ENCODE measurements around the gene RAX.
"Not testable (repeated sequence)": the region's sequence is repeated elsewhere in the genome, so short reads cannot be mapped to it uniquely, and the experiment has no call there.

The RAX gene

DNA sequence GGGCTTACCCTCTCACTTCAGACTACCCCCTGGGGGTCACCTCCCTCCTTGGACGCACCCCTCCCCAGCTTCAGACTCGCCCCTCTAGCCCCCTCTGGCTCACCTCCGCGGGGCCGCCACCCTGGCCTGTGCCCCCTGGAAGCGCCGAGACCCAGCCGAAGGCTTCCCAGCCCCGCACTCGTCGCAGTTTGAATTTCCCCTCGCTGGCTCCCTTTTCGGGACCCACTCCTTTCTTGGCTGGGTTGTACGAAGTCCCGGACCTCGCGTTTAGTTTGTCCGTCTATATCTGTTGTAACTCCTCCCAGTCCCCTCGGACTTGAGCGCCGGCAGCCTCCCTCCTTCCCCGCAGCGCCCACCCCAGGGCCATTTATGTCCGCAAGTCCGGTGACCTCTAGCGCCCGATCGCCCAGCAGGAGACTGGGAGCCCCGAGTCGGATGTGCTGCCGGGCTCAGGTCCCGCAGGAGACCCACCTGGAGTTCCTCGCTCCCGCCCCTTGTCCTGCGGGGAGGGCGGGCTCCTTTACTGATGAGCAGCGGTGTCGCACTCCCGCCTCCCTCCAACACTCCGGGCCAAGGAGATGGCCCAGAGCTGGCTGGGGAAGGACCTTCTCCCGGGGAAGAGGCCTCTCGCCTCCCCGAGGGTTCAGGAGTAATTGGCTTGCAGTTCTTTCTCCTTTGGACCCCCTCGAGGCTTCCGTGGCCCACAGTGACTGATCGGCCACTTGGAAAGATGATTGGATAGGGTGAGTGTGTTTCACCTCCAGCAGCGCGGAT lies 692 bp upstream of the RAX start:
- no peak for DNase-seq (ENCODE audit: low read depth in 2 of 2, low spot score in 1 of 2)

DNA sequence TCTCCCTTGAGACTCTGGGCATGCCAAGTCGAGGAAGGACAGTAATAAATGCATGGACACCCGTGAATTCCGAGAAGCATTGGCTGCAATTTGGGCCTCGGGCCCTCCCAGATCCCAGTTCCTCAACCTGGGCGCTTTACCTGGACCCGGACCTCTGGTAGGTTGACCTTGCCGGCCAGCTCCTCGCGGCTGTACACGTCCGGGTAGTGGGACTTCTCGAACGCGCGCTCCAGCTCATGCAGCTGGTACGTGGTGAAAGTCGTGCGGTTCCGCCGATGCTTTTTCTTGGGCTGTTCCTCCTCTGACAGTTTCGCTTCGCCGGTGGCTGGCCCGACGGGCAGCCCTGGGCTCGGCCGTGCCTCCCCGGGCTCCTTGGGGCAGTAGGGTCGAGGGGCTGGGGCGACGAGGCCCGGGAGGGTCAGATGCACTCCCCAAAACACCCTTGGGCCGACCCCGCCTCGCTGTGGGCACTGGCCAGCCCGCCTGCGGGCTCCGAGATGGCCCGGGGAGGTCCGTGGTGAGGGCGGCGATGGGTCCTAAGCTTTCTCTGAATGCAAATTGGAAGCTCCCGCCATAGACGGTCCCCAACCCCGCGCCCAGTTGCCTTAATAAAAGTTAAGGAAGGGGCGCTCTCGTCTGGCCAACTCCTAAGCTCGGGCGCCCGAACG lies 899 bp downstream of the RAX start:
- no peak for DNase-seq (ENCODE audit: low read depth in 2 of 2, low spot score in 1 of 2)

DNA sequence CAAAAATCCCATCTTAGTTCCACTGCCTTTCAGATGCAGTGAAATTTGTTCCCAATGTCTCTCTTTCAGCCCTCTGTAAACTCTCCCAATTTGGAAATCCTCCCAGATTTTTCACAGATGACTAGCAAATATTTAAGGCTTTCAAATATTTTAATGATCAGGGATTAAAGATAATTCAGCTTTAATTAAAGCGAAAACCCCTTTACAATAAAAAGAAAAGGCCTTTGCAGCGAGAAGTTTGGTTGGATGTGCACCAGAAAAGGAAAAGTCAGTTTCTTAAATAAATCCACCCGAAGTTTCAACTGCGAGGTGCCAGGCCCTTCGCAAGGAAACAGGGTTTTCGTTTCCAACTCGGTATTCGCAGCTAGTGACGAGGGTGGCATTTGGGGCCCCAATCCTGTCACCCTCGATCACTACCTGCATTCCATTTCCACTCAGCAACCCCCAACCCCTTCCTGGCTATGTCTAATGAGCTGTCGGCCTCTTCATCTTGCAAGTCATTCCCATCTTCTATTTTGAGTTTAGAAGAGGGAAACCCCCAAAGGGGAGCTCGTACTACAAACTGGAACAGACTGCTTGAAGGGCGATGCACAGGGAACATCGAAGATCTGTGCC lies 1.5 kb downstream of the RAX start:
- DNase-seq (ENCODE audit: low read depth in 2 of 2, low spot score in 1 of 2), result no peak

DNA sequence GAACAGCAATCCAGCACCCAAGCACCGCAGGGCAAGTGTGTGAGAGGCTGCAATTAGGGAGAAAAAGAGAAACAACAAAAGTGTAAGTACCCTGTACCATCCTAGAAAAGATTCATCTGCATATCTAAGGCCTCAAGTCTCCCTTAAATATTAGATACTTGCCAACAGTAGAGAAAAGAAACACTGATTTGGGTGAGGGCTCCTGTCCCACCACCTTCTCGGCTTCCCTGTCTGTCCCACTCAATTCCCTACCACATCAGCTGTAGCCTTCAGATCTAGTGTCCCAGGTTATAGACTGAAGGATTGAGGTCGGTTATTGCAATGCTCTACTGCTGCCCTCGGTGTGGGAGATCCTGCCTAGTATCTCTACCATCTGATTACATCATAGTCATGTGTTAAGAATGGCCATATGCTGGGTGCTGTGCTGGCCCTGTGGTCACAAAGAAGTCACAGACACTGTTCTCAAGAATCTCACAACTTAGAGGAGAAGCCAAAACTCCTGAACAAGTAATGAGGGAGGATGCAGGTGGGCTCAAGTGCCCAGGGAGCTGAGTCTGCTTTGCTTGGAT lies 2.5 kb downstream of the RAX start:
- DNase-seq (ENCODE audit: low read depth in 2 of 2, low spot score in 1 of 2), result no peak

DNA sequence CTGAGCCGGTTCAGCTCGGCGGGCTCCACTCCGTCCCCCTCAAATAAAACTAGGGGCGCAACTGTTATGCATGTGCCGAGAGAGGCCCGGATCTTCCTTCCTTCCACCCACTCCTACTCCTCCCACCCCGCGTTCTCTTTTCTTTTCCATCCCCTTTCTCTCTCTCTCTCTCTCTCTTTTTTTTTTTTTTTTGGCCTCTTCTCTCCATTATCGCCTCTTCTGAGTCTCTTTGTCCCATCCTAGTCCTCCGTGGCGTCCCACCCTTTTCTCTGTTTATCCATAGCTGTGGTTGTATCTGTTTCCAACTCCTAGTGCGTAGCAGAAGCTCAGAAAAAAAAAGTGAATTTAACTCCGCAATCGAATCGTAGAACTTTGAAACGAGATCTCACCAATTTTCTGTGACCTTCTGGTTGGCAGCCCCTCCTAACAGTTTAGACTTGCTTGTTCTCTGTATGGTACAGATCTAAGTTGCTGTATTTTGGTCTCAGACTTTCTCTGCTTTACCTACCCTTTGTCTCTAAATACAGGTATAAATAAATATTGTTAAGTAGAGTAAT lies 3.6 kb downstream of the RAX start:
- DNase-seq (ENCODE audit: low read depth in 2 of 2, low spot score in 1 of 2), result no peak

DNA sequence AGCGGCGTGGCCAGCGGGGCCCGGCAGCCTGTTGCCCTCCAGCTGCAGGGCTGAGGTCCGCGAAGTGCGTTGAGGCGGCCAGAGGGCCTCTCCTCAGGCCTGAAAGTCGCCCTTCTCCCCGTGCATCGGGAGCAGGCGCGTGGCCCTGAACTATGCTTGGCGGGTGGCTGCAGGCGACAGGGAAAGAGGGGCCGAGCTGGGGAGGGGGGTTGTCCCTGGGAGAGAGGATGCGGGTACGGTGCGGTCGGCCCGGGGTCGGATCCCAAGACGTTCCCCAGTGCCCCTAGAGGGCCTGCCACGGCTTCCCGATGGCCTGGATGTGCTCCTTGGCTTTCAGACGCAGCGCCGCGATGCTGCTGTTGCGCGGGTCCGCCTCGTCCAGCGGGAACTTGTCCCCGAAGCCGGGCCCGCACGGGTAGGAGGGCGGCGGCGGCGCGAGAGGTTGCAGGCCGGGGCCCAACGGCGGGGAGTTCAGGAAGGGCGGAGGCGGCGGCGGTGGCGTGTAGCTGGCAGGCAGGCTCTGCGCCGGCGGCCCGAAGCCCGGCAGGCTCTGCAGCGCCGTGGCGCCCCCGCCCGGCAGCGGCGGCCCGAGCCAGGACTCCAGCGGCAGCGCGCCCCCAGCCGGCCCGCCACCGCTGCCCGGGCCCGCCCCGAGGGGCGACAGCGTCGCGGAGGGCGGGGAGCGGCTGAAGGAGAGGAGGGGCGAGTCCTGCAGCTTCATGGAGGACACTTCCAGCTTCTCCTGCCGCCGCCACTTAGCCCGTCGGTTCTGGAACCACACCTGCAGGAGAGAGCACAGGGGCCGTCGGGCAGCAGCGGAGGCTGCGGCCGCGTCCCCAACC lies 4.3 kb downstream of the RAX start:
- no peak for DNase-seq (ENCODE audit: low read depth in 2 of 2, low spot score in 1 of 2)

DNA sequence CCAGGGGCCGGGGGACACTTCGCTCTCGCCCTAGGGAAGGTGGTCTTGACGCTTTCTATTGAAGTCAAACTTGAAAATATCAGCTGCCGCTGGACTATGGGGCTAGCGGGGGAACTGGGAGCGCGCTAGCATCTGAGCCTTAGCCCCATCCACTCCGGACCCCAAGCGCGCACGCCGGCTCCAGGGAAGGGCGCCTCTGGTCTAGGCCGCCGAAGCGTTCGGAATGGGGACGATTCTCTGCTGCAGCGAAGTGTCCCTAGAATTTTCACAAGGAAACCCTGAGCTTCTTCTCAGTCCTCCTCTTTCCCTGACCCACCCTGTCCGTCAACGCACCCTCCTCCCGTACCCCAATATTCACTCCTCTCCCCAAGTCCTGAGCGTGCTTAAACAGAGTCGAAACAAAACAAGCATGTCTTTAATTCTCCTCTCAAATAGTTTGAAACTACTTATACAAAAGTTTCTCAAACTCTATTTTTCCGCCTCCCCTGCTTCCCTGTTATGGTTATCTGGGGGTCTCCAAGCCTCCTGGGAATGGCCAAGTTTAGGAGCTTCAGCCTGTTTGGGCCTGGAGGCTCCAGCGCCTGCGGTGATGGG lies 5.0 kb downstream of the RAX start:
- DNase-seq (ENCODE audit: low read depth in 2 of 2, low spot score in 1 of 2), result no peak

DNA sequence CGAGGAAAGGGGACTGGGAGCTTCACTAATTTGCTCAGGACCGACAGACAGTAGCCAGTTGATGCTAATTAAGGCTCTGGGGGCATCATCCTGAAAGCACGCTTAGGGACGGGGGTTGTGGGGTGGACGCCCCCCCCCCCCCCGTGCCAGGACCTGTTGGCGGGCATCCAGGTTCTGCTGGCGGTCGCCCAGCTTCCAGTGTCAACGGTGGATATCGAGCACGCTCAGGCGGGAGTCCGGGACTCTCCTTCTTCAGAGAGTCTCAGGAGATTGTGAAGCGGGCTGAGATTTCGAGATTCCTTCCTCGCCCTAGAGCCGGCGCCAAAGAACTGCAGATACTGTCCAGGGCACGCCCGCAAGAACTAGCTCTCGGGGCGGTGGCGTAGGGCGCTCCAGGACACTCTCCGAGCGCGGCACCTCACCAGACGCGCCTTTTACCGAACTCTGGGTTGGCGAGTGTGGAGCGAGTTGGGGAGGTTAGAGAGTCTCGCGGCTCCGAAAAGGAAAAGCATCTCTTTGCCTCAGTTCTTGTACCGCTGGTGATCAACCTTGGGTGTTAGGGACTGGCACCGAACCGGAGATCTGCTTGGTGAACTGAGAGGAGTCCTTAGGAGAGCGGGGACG lies 5.6 kb downstream of the RAX start:
- DNase-seq (ENCODE audit: low read depth in 2 of 2, low spot score in 1 of 2), result no peak

DNA sequence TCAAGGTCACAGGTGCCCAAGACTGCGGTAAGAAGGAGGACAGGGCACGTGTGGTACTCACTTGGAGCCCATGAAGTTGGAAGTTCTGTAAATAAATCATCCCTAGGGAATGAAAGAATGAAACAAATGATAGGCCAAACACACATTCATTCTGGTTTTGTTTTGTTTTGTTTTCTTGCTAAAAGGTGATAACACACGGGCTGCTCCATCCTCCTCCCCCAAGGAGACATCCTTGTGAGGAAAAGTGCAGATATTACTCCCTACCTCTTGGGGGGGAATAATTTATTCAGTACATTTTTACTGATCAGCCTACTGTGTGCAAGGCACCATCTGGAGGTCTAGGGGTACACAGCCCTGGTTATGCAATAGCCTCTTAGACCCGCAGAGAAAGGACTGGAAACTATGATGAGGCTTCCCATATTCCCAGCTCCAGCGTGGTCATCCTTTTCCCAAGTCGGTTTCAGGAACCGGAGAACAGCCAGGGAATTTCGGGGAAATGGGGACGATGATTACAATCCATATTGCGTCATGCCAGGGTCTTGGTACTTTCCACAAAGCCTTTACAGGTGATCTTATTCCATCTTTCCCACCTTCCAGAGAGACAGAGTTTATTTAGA lies 6.3 kb downstream of the RAX start:
- no peak for DNase-seq (ENCODE audit: low read depth in 2 of 2, low spot score in 1 of 2)

DNA sequence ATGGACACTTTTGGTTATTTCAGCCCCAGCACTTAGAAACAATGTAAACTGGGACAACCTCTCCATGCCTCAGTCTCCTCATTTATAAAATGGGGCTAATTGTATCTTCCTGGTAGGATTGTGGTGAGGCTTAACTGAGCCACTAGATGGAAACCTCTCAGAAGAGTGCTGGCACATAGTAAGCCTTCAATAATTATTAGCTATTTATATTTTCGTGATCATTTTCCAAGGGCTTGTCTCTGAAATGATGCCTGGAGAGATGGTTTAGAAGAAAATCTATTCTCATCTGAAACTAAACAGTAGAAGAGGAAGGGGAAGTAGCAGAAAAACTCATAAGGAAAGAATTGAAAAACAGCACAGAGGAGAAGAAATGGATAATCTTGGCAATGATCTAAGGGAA lies 6.8 kb downstream of the RAX start:
- DNase-seq (ENCODE audit: low read depth in 2 of 2, low spot score in 1 of 2), result no peak

DNA sequence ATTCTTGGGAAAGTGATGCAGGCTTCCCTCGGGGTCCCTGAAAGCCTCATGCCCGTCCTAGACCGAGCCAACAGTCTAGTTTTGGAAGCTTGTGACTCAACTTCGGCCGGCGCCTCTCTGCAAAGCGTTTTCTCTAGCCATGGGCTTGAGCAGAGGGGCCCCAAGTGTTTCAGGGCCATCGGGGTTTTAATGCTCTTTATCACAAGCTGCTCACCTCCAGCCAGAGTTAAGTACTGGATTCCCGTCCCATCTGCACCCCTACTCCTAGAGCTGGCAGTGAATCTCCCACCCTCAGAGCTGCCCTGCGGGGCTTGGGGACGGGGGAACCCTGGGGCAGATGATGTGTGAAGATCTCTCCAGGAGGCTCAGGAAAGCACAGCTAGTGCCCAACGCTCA lies 7.3 kb downstream of the RAX start:
- no peak for DNase-seq (ENCODE audit: low read depth in 2 of 2, low spot score in 1 of 2)

DNA sequence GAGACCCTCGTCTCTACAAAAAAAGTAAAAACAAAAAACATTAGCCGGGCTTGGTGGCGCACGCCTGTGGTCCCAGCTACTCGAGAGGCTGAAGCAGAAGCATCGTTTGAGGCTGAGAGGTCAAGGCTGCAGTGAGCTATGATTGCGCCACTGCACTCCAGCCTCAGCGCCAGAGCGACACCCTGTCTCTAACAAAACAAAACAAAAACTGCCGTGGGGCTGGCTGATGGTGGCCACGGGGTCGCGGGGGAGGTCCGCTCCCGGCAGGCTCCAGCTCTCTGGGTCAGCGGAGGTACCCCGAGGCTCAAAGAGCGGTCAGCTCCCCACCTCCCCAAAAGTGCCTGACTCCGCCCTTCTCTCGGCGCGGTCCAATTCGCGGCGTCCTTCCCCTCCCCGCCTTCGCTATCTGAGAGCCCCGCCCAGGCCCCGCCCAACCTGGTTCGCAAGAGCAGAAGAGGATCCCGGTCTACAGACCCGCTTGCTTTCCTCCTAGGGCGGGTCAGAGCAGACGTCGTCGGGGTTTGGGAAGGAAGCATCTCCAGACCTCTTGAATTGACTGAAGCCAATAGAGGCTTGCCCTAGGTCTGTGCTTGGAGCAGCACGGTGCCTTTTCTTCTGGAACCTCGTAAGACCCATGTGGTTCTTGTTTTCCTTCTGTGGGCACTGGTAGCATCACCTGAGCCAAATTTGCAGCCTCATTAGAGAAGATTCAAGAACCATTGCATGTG lies 7.8 kb downstream of the RAX start:
- no peak for DNase-seq (ENCODE audit: low read depth in 2 of 2, low spot score in 1 of 2)

DNA sequence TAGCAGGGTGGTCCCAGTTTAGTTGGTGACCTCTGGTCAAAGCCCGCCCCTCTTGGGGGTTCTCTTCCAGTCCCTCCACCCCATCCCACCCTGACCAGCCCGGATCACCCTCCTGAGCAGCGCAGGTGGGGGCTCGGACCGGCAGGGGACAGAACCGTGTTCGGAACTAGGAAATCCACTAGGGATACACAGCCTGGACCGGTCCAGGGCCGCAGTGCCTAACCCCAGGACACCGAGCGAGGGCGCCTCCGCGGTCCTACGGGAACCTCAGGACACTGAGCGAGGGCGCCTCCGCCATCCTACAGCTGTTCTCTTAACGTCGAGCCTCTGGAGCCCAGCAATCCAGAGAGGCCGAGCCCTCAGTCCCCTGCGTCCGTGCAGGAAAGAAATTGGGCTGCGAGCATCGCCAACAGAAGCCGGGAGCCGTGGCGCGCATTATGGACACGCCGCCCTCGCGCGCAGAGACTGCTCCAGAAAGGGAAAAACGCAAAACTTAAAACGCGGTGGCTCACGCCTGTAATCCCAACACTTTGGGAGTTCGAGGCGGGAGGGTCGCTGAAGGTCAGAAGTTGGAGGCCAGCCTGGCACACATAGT lies 8.5 kb downstream of the RAX start:
- no peak for DNase-seq (ENCODE audit: low read depth in 2 of 2, low spot score in 1 of 2)

DNA sequence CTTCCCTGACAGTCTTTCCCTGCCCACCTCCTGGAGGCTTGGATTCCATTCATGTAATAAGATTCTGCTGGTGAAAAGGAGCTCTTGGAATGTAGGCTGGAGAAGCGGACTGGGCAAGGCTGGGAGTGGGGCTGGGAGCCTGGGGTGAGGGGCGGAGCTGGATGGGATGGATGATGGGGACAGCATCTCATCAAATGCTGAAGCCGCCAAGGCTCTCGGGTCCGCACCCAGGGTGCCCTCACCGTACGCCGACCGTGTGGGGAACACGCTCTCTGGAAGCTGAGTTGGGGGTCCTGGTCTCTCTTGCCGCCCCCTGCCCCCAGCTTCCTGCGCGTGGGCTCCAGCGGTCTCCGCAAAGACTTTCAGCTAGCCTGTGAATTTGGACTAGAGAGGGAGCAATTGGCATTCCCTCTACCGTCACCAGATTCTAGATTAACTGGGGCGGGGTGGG lies 9.1 kb downstream of the RAX start:
- DNase-seq (ENCODE audit: low read depth in 2 of 2, low spot score in 1 of 2), result no peak

DNA sequence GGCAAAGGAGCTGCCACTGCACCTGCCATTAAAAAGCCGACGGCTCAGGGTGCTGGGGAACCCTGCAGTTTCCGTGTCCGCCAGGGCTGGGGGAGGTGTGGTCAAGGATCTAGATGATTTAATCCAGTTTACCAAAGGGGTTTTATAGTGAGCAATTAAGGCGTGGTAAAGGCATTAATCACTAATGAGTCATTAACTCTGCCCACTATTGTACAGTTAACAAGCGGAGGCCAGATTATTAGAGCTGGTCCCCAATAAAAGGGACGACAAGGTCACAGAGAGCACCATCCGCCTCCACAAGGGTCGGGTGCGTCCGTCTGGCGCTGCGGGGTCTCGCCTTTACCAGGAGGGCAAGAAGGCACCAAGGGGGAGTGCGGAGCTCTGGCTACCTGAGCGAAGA lies 9.6 kb downstream of the RAX start:
- no peak for DNase-seq (ENCODE audit: low read depth in 2 of 2, low spot score in 1 of 2)

DNA sequence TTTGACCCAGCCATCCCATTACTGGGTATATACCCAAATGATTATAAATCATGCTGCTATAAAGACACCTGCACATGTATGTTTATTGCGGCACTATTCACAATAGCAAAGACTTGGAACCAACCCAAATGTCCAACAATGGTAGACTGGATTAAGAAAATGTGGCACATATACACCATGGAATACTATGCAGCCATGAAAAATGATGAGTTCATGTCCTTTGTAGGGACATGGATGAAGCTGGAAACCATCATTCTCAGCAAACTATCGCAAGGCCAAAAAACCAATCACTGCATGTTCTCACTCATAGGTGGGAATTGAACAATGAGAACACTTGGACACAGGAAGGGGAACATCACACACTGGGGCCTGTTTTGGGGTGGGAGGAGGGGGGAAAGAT lies 11.0 kb downstream of the RAX start:
- DNase-seq (ENCODE audit: low read depth in 2 of 2, low spot score in 1 of 2), result not testable (repeated sequence)

DNA sequence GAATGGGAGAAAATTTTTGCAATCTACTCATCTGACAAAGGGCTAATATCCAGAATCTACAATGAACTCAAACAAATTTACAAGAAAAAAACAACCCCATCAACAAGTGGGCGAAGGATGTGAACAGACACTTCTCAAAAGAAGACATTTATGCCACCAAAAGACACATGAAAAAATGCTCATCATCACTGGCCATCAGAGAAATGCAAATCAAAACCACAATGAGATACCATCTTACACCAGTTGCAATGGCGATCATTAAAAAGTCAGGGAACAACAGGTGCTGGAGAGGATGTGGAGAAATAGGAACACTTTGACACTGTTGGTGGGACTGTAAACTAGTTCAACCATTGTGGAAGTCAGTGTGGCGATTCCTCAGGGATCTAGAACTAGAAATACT lies 11.4 kb downstream of the RAX start:
- not testable (repeated sequence) for DNase-seq (ENCODE audit: low read depth in 2 of 2, low spot score in 1 of 2)

DNA sequence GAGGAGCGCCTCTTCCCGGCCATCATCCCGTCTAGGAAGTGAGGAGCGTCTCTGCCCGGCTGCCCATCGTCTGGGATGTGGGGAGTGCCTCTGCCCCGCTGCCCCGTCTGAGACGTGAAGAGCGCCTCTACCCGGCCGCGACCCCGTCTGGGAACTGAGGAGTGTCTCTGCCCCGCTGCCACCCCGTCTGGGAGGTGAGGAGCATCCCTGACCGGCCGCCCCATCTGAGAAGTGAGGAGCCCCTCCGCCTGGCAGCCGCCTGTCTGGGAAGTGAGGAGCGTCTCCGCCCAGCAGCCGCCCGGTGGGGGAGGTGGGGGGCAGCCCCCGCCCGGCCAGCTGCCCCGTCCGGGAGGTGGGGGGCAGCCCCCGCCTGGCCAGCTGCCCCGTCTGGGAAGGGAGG lies 17.8 kb downstream of the RAX start:
- not testable (repeated sequence) for DNase-seq (ENCODE audit: low read depth in 2 of 2, low spot score in 1 of 2)
